SK-N-SH treated with all-trans-retinoic acid at 6 μM for 48 hours (cell line): ENCODE data around the gene FRMD4B.

ENCODE experiments used
- BACH2 ChIP-seq: fragments of 250-450 bp; sonication (Bioruptor Pico); IDR thresholded peaks from 2 replicates; pipeline ENCODE4 v1.9.0; 2021; ENCODE audit warnings: mild to moderate bottlenecking, borderline replicate concordance
- RARB ChIP-seq: fragments of 250-450 bp; sonication (Bioruptor Pico); IDR thresholded peaks from 2 replicates; pipeline ENCODE4 v1.8.0; 2021; ENCODE audit warnings: mild to moderate bottlenecking, moderate library complexity

DNA sequence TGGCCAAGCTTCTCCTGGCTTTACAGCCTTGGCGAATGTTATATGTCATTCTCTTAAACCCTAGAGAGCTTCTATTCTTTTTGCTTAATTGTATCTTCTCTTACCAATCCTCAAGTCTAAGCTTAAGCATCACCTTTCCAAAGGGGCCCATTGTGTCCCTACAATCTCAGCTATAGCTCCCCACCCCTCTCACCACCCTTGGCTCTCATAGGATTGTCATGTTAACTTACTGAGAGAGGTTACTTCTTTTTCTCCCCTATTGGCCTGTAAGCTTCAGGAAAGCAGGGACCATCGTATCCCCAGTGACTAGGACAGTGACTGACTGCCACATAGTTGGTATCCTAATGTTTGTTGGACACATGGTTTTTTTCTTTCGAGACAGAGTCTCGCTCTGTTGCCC, 220.1 kb downstream of the FRMD4B start:
- no peak for TF ChIP-seq BACH2 (CRISPR knock-in tag)
- TF ChIP-seq RARB = no peak
